Measurements from ENCODE around the gene LCN15.

Gene LCN15

GRCh38 chr9:136714893-136715274 lies 49.4 kb downstream of the LCN15 start:
- no peak for TF ChIP-seq CSRNP3 (CRISPR knock-in tag; IDR thresholded peaks at IDR 0.05)
- TF ChIP-seq SNAI2 (CRISPR knock-in tag; IDR thresholded peaks at IDR 0.05), result no peak
- TF ChIP-seq PATZ1 (CRISPR knock-in tag; IDR thresholded peaks at IDR 0.05; ENCODE audit: borderline replicate concordance), result no peak
- TF ChIP-seq TOX (CRISPR knock-in tag; IDR thresholded peaks at IDR 0.05; ENCODE audit: borderline replicate concordance), result no peak
- TF ChIP-seq PPARA (CRISPR knock-in tag; IDR thresholded peaks at IDR 0.05; ENCODE audit: borderline replicate concordance), result no peak
- TF ChIP-seq ISL1 (CRISPR knock-in tag; IDR thresholded peaks at IDR 0.05), result no peak
- TF ChIP-seq ZNF70 (CRISPR knock-in tag; IDR thresholded peaks at IDR 0.05), result no peak
- no peak for TF ChIP-seq TSHZ2 (CRISPR knock-in tag; IDR thresholded peaks at IDR 0.05)
- no peak for TF ChIP-seq ZNF8 (CRISPR knock-in tag; IDR thresholded peaks at IDR 0.05)
- no peak for TF ChIP-seq BACH2 (CRISPR knock-in tag; IDR thresholded peaks at IDR 0.05; ENCODE audit: borderline replicate concordance)
- TF ChIP-seq ZNF565 (CRISPR knock-in tag; conservative IDR thresholded peaks at IDR 0.05; ENCODE audit: low read depth), result no peak
- no peak for ATAC-seq

GRCh38 chr9:136714096-136714892 lies 50.0 kb downstream of the LCN15 start:
- TF ChIP-seq TCF4 (CRISPR knock-in tag; IDR thresholded peaks at IDR 0.05; ENCODE audit: borderline replicate concordance) (no peak), ISL1 (CRISPR knock-in tag; IDR thresholded peaks at IDR 0.05) (no peak), PATZ1 (CRISPR knock-in tag; IDR thresholded peaks at IDR 0.05; ENCODE audit: borderline replicate concordance) (no peak), ESRRG (CRISPR knock-in tag; IDR thresholded peaks at IDR 0.05) (no peak), TSHZ2 (CRISPR knock-in tag; IDR thresholded peaks at IDR 0.05) (no peak), ZFP30 (CRISPR knock-in tag; IDR thresholded peaks at IDR 0.05) (no peak), TOX (CRISPR knock-in tag; IDR thresholded peaks at IDR 0.05; ENCODE audit: borderline replicate concordance) (no peak), ZNF565 (CRISPR knock-in tag; conservative IDR thresholded peaks at IDR 0.05; ENCODE audit: low read depth) (no peak), PPARA (CRISPR knock-in tag; IDR thresholded peaks at IDR 0.05; ENCODE audit: borderline replicate concordance) (no peak), SNAI2 (CRISPR knock-in tag; IDR thresholded peaks at IDR 0.05) (no peak), BACH2 (CRISPR knock-in tag; IDR thresholded peaks at IDR 0.05; ENCODE audit: borderline replicate concordance) (no peak), ZNF70 (CRISPR knock-in tag; IDR thresholded peaks at IDR 0.05) (no peak), POU6F1 (CRISPR knock-in tag; IDR thresholded peaks at IDR 0.05; ENCODE audit: borderline replicate concordance, low read depth) (no peak), OSR1 (CRISPR knock-in tag; IDR thresholded peaks at IDR 0.05) (no peak)
- ATAC-seq, result no peak

All from SK-N-SH treated with all-trans-retinoic acid at 6 μM for 48 hours (cell line).